HCT116 (cell line): ENCODE data around the gene DGKG.

Experiments used
- CBX3 ChIP-seq: IDR thresholded peaks from 2 replicates; pipeline ENCODE4 v1.6.1; 2012; ENCODE audit warnings: low read depth
- ELF1 ChIP-seq: IDR thresholded peaks from 2 replicates; pipeline ENCODE4 v1.6.1; 2012; ENCODE audit warnings: low read depth, borderline replicate concordance
- EZH2 ChIP-seq: fragments of 200-600 bp; sonication (generic); IDR thresholded peaks from 2 replicates; pipeline ENCODE4 v1.6.1; 2017; ENCODE audit warnings: antibody characterized with exemption, mixed run types
- EZH2phosphoT487 ChIP-seq: fragments of 200-600 bp; IDR thresholded peaks from 2 replicates; pipeline ENCODE4 v1.6.1; 2018; ENCODE audit warnings: antibody characterized with exemption, borderline replicate concordance
- POLR2A ChIP-seq: IDR thresholded peaks from 2 replicates; pipeline ENCODE4 v1.7.0; 2011; ENCODE audit warnings: borderline replicate concordance; ENCODE audit not compliant: insufficient read depth, insufficient read length; ENCODE audit errors: extremely low read depth
- POLR2AphosphoS5 ChIP-seq: IDR thresholded peaks from 2 replicates; pipeline ENCODE4 v1.6.1; 2011; ENCODE audit warnings: mild to moderate bottlenecking, low read depth, low read length, moderate library complexity
- RAD21 ChIP-seq: IDR thresholded peaks from 2 replicates; pipeline ENCODE4 v1.6.1; 2012; ENCODE audit warnings: low read depth, mild to moderate bottlenecking
- SP1 ChIP-seq: IDR thresholded peaks from 2 replicates; pipeline ENCODE4 v1.6.1; 2012; ENCODE audit warnings: low read depth
- YY1 ChIP-seq: IDR thresholded peaks from 2 replicates; pipeline ENCODE4 v1.6.1; 2011; ENCODE audit warnings: low read length, low read depth, moderate library complexity, mild to moderate bottlenecking; ENCODE audit not compliant: insufficient replicate concordance; ENCODE audit errors: extremely low read depth
- ZFX ChIP-seq: fragments of 450-650 bp; IDR thresholded peaks from 2 replicates; pipeline ENCODE4 v1.6.1; 2017
- TF ChIP-seq, protein P1 (sequence below), 3 experiments: fragments of 200-600 bp in 1 of 3; sonication (generic) in 1 of 3; IDR thresholded peaks in 2 of 3; conservative IDR thresholded peaks in 1 of 3; 2 replicates each; pipeline ENCODE4 v1.5.1; 2012 to 2017; ENCODE audit warnings: low read depth in 2 of 3, low read length in 2 of 3, antibody characterized with exemption in 1 of 3, borderline replicate concordance in 1 of 3, control low read depth in 1 of 3, mild to moderate bottlenecking in 1 of 3, mixed read lengths in 1 of 3, mixed run types in 1 of 3, moderate library complexity in 1 of 3; ENCODE audit not compliant: insufficient read depth in 1 of 3
- TF ChIP-seq, protein P2 (sequence below): IDR thresholded peaks from 2 replicates; pipeline ENCODE4 v1.6.1; 2012
- TF ChIP-seq, protein P3 (sequence below): IDR thresholded peaks from 2 replicates; pipeline ENCODE4 v1.6.1; 2011; ENCODE audit warnings: mild to moderate bottlenecking, low read length, moderate library complexity; ENCODE audit not compliant: insufficient replicate concordance; ENCODE audit errors: extremely low read depth
- TF ChIP-seq, protein P4 (sequence below): IDR thresholded peaks from 2 replicates; pipeline ENCODE4 v1.6.1; 2012

GRCh38 chr3:186246941-186247340, 115.1 kb downstream of the DGKG start:
- no peak for TF ChIP-seq RAD21
- TF ChIP-seq, protein P1, sequence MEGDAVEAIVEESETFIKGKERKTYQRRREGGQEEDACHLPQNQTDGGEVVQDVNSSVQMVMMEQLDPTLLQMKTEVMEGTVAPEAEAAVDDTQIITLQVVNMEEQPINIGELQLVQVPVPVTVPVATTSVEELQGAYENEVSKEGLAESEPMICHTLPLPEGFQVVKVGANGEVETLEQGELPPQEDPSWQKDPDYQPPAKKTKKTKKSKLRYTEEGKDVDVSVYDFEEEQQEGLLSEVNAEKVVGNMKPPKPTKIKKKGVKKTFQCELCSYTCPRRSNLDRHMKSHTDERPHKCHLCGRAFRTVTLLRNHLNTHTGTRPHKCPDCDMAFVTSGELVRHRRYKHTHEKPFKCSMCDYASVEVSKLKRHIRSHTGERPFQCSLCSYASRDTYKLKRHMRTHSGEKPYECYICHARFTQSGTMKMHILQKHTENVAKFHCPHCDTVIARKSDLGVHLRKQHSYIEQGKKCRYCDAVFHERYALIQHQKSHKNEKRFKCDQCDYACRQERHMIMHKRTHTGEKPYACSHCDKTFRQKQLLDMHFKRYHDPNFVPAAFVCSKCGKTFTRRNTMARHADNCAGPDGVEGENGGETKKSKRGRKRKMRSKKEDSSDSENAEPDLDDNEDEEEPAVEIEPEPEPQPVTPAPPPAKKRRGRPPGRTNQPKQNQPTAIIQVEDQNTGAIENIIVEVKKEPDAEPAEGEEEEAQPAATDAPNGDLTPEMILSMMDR (IDR thresholded peaks at IDR 0.05 in 2 of 3, conservative IDR thresholded peaks at IDR 0.05 in 1 of 3; ENCODE audit: borderline replicate concordance in 1 of 3, insufficient read depth in 1 of 3, low read depth in 2 of 3, low read length in 2 of 3), result no peak
- no peak for TF ChIP-seq EZH2
- TF ChIP-seq POLR2AphosphoS5, result no peak
- no peak for TF ChIP-seq YY1
- no peak for TF ChIP-seq ELF1
- TF ChIP-seq POLR2A, result no peak
- no peak for TF ChIP-seq EZH2phosphoT487
- TF ChIP-seq, protein P2, sequence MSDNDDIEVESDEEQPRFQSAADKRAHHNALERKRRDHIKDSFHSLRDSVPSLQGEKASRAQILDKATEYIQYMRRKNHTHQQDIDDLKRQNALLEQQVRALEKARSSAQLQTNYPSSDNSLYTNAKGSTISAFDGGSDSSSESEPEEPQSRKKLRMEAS, result no peak
- TF ChIP-seq SP1, result no peak
- TF ChIP-seq, protein P3, sequence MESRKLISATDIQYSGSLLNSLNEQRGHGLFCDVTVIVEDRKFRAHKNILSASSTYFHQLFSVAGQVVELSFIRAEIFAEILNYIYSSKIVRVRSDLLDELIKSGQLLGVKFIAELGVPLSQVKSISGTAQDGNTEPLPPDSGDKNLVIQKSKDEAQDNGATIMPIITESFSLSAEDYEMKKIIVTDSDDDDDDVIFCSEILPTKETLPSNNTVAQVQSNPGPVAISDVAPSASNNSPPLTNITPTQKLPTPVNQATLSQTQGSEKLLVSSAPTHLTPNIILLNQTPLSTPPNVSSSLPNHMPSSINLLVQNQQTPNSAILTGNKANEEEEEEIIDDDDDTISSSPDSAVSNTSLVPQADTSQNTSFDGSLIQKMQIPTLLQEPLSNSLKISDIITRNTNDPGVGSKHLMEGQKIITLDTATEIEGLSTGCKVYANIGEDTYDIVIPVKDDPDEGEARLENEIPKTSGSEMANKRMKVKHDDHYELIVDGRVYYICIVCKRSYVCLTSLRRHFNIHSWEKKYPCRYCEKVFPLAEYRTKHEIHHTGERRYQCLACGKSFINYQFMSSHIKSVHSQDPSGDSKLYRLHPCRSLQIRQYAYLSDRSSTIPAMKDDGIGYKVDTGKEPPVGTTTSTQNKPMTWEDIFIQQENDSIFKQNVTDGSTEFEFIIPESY, result no peak
- TF ChIP-seq CBX3, result no peak
- TF ChIP-seq, protein P4, sequence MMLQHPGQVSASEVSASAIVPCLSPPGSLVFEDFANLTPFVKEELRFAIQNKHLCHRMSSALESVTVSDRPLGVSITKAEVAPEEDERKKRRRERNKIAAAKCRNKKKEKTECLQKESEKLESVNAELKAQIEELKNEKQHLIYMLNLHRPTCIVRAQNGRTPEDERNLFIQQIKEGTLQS, result no peak
- TF ChIP-seq ZFX, result no peak
